OCI-LY1 (cell line): Measurements from ENCODE around the gene BACE1-AS.

ENCODE experiments used
- H2AFZ ChIP-seq: fragments of 200-600 bp; sonication (generic), shearing (Covaris generic); 2 replicates; pipeline ENCODE4 v1.6.0; 2014; ENCODE audit warnings: antibody characterized with exemption, mild to moderate bottlenecking, low read length
- H3F3A ChIP-seq: fragments of 200-600 bp; sonication (generic), shearing (Covaris generic); 2 replicates; pipeline ENCODE4 v1.6.0; 2014; ENCODE audit warnings: mild to moderate bottlenecking, antibody characterized with exemption, low read length, moderate library complexity; ENCODE audit not compliant: insufficient read depth
- H3K27ac ChIP-seq: fragments of 200-600 bp; sonication (generic); 2 replicates; pipeline ENCODE4 v1.5.1; 2014; ENCODE audit warnings: low read length, mixed run types, mild to moderate bottlenecking, low read depth; ENCODE audit not compliant: poor library complexity, severe bottlenecking
- H3K27me3 ChIP-seq: fragments of 200-600 bp; sonication (generic); 2 replicates; pipeline ENCODE4 v1.6.0; 2014; ENCODE audit warnings: antibody characterized with exemption, mild to moderate bottlenecking, low read length, moderate library complexity; ENCODE audit not compliant: insufficient read depth
- H3K36me3 ChIP-seq: fragments of 200-600 bp; sonication (generic); 2 replicates; pipeline ENCODE4 v1.6.1; 2014; ENCODE audit warnings: mild to moderate bottlenecking, antibody characterized with exemption, low read length, moderate library complexity, mixed read lengths; ENCODE audit not compliant: insufficient read depth
- H3K4me1 ChIP-seq: fragments of 200-600 bp; sonication (generic); 2 replicates; pipeline ENCODE4 v1.5.1; 2014; ENCODE audit warnings: mild to moderate bottlenecking, low read length, moderate library complexity; ENCODE audit not compliant: insufficient read depth, severe bottlenecking
- H3K4me2 ChIP-seq: fragments of 200-600 bp; sonication (generic), shearing (Covaris generic); 2 replicates; pipeline ENCODE4 v1.6.1; 2014; ENCODE audit warnings: low read length
- H3K4me3 ChIP-seq: fragments of 200-600 bp; sonication (generic); 2 replicates; pipeline ENCODE4 v1.5.1; 2014; ENCODE audit warnings: low read length, low read depth, mild to moderate bottlenecking, mixed read lengths; ENCODE audit not compliant: poor library complexity, severe bottlenecking
- H3K79me2 ChIP-seq: fragments of 200-600 bp; shearing (Covaris generic); 2 replicates; pipeline ENCODE4 v1.6.1; 2016; ENCODE audit warnings: mixed run types, low read length, mixed read lengths; ENCODE audit not compliant: insufficient read depth
- H3K9ac ChIP-seq: fragments of 200-600 bp; sonication (generic), shearing (Covaris generic); 2 replicates; pipeline ENCODE4 v1.6.1; 2014; ENCODE audit warnings: mild to moderate bottlenecking, low read length, mixed read lengths
- H3K9me2 ChIP-seq: fragments of 200-600 bp; sonication (generic), shearing (Covaris generic); 2 replicates; pipeline ENCODE4 v1.6.1; 2014; ENCODE audit warnings: low read depth, mild to moderate bottlenecking, low read length, mixed read lengths
- H3K9me3 ChIP-seq: fragments of 200-600 bp; shearing (Covaris generic); 2 replicates; pipeline ENCODE4 v1.6.1; 2014; ENCODE audit warnings: low read length, mixed read lengths
- H4K20me1 ChIP-seq: fragments of 200-600 bp; sonication (generic), shearing (Covaris generic); 2 replicates; pipeline ENCODE4 v1.6.0; 2016; ENCODE audit warnings: mild to moderate bottlenecking, low read length; ENCODE audit not compliant: insufficient read depth
- EZH2 ChIP-seq: fragments of 200-600 bp; sonication (generic), shearing (Covaris generic); IDR thresholded peaks from 2 replicates; pipeline ENCODE4 v1.8.0; 2017; ENCODE audit warnings: borderline replicate concordance, mixed run types, mild to moderate bottlenecking, antibody characterized with exemption, low read length, moderate library complexity, mixed read lengths
- TF ChIP-seq, protein P1 (sequence below): fragments of 200-600 bp; sonication (generic), shearing (Covaris generic); IDR thresholded peaks from 2 replicates; pipeline ENCODE4 v1.5.1; 2017; ENCODE audit warnings: mild to moderate bottlenecking, antibody characterized with exemption, low read length, moderate library complexity, mixed read lengths

The BACE1-AS gene

DNA sequence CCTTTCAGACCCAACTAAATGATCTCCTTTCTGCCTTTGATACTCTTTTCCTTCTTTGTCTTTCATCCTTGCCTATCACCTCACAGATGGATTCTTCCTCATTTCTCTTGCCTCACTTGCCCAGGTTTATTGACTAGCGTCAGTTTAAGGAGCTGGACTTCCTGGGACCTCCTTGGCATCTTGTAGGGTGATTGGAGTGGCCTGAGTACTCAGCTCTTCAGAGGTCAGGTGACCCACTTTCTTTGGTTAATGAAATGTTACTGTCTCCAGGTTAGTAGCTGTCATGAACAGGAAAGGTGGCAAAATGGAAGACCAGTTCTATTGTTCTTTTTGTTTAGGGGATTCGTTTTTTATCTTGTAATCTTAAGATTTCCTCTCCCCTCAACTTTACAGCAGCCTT lies 4.6 kb upstream of the BACE1-AS start:
- Histone ChIP-seq H3K9ac (no peak overlapping the region), H4K20me1 (no peaks in the 10 kb centered on the region), H3K4me2 (no peak overlapping the region), H3K9me2 (no peaks in the 10 kb centered on the region), H3K4me1 (no peaks in the 10 kb centered on the region), H3K27ac (no peak overlapping the region), H3K9me3 (no peaks in the 10 kb centered on the region), H3K36me3 (peaks cover 7% of the 10 kb centered on the region; the same call in 1 of the 2 replicates), H3K27me3 (no peaks in the 10 kb centered on the region), H3K4me3 (no peak overlapping the region), H2AFZ (no peak overlapping the region), H3F3A (no peaks in the 10 kb centered on the region), H3K79me2 (no peaks in the 10 kb centered on the region)
- TF ChIP-seq EZH2: no peak
- TF ChIP-seq, protein P1, sequence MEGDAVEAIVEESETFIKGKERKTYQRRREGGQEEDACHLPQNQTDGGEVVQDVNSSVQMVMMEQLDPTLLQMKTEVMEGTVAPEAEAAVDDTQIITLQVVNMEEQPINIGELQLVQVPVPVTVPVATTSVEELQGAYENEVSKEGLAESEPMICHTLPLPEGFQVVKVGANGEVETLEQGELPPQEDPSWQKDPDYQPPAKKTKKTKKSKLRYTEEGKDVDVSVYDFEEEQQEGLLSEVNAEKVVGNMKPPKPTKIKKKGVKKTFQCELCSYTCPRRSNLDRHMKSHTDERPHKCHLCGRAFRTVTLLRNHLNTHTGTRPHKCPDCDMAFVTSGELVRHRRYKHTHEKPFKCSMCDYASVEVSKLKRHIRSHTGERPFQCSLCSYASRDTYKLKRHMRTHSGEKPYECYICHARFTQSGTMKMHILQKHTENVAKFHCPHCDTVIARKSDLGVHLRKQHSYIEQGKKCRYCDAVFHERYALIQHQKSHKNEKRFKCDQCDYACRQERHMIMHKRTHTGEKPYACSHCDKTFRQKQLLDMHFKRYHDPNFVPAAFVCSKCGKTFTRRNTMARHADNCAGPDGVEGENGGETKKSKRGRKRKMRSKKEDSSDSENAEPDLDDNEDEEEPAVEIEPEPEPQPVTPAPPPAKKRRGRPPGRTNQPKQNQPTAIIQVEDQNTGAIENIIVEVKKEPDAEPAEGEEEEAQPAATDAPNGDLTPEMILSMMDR: no peak

DNA sequence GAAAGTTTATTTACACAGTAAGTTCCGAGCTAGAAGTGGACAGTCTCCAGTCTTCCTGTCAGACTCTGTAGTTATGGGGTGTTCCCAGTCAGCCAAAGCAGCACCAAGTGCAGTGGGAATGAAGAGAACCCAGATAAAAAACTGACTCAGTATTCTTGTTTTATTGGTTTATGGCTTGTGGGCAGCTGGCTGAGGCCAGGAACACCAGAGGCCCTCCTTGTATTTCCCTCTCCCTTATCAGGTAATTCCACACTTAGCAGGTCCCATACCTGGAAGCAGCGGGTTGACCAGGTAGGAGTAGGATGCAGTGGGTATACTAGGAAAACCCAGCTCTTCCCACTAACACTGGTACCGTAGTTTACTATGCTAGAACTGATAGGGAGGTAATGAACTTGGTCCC lies 3.5 kb upstream of the BACE1-AS start:
- Histone ChIP-seq H3K27ac (no peak overlapping the region), H3K4me3 (no peak overlapping the region), H3K4me1 (no peaks in the 10 kb centered on the region), H3K9me2 (no peaks in the 10 kb centered on the region), H3F3A (no peaks in the 10 kb centered on the region), H3K9ac (no peak overlapping the region), H3K4me2 (no peak overlapping the region), H3K79me2 (no peaks in the 10 kb centered on the region), H3K27me3 (no peaks in the 10 kb centered on the region), H3K36me3 (peaks cover 6% of the 10 kb centered on the region; the same call in 1 of the 2 replicates), H3K9me3 (no peaks in the 10 kb centered on the region), H2AFZ (no peak overlapping the region), H4K20me1 (no peaks in the 10 kb centered on the region)
- TF ChIP-seq, protein P1: no peak
- no peak for TF ChIP-seq EZH2

DNA sequence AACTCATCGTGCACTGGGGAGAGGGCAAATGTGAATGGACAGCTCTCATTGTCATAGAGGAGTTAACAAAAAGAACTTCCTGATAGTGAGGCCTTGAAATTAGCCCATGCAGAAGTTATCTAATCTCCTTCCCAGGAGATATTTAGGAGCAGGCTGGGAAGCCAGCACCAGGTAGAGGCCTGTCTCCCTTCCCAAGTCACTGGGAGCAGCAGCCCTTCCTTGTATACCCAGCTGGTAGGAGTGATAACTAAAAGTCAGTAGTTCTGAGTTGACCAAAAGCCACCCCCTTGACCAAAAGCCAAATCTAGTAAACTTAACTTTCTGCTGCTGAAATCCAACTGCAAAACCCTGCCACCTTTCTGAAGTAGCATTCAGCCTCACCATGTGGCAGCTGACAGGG lies 1.4 kb upstream of the BACE1-AS start:
- Histone ChIP-seq H3K36me3 (peaks cover 4% of the 10 kb centered on the region; the same call in 1 of the 2 replicates), H4K20me1 (no peaks in the 10 kb centered on the region), H3K27me3 (no peaks in the 10 kb centered on the region), H3K4me2 (no peak overlapping the region), H3K4me1 (no peaks in the 10 kb centered on the region), H3K9me2 (no peaks in the 10 kb centered on the region), H3K27ac (no peak overlapping the region), H3K9me3 (no peaks in the 10 kb centered on the region), H3K9ac (no peak overlapping the region), H3F3A (no peaks in the 10 kb centered on the region), H2AFZ (no peak overlapping the region), H3K79me2 (no peaks in the 10 kb centered on the region), H3K4me3 (no peak overlapping the region)
- TF ChIP-seq EZH2: no peak
- TF ChIP-seq, protein P1: no peak
